GM21367 (cell line): ENCODE data around the gene SPNS2.

Experiments used
- ATAC-seq: cut with Tn5 transposase; IDR thresholded peaks from one replicate; pipeline ENCODE4 v1.9.1; 2021; ENCODE audit not compliant: unreplicated experiment

SPNS2 gene

GRCh38 chr17:4520060-4520893 lies 21.6 kb downstream of the SPNS2 start:
- no peak for ATAC-seq

GRCh38 chr17:4520894-4521600 lies 22.4 kb downstream of the SPNS2 start:
- ATAC-seq: no peak

GRCh38 chr17:4522661-4523060 lies 24.0 kb downstream of the SPNS2 start:
- no peak for ATAC-seq

- ATAC-seq: no peak
Measured at GRCh38 chr17:4523946-4524345, 25.3 kb downstream of the SPNS2 start.

- ATAC-seq: no peak
Measured at GRCh38 chr17:4525691-4526397, 27.2 kb downstream of the SPNS2 start.

GRCh38 chr17:4527134-4527533 lies 28.5 kb downstream of the SPNS2 start:
- no peak for ATAC-seq

GRCh38 chr17:4527566-4528125 lies 29.0 kb downstream of the SPNS2 start:
- ATAC-seq: no peak

GRCh38 chr17:4529533-4530152 lies 31.0 kb downstream of the SPNS2 start:
- ATAC-seq: no peak

- no peak for ATAC-seq
Measured at GRCh38 chr17:4530799-4531730, 32.4 kb downstream of the SPNS2 start.

- no peak for ATAC-seq
Measured at GRCh38 chr17:4531988-4532736, 33.5 kb downstream of the SPNS2 start.

- no peak for ATAC-seq
Measured at GRCh38 chr17:4532860-4533522, 34.3 kb downstream of the SPNS2 start.

- ATAC-seq: no peak
Measured at GRCh38 chr17:4533523-4534504, 35.1 kb downstream of the SPNS2 start.

- ATAC-seq: no peak
Measured at GRCh38 chr17:4534515-4534914, 35.8 kb downstream of the SPNS2 start.

- ATAC-seq: no peak
Measured at GRCh38 chr17:4534928-4535666, 36.4 kb downstream of the SPNS2 start.

- no peak for ATAC-seq
Measured at GRCh38 chr17:4535667-4536258, 37.1 kb downstream of the SPNS2 start.

GRCh38 chr17:4536259-4536741 lies 37.6 kb downstream of the SPNS2 start:
- ATAC-seq: no peak
